HG03175 (cell line): ENCODE results near the gene CALHM1.
"Not testable (repeated sequence)": the region's sequence is repeated elsewhere in the genome, so short reads cannot be mapped to it uniquely, and the experiment has no call there.

ENCODE experiments used
- ATAC-seq: cut with Tn5 transposase; IDR thresholded peaks from one replicate; pipeline ENCODE4 v1.9.1; 2021; ENCODE audit warnings: mild to moderate bottlenecking, moderate library complexity; ENCODE audit not compliant: unreplicated experiment

Gene CALHM1

DNA sequence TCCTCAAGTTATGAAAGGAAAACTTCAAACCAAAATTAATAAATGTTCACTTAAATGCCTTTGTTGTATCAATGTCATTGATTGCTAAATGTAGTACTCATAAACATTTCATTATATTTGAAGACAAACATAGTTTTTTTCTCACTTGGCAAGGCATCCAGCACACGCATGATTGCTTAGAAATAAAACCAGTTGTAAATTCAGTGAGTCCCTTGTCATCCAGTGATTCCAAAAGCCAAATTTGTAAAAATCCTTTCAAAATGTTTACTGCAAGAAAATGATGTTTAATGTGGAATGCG, 28.7 kb upstream of the CALHM1 start:
- ATAC-seq, result no peak

DNA sequence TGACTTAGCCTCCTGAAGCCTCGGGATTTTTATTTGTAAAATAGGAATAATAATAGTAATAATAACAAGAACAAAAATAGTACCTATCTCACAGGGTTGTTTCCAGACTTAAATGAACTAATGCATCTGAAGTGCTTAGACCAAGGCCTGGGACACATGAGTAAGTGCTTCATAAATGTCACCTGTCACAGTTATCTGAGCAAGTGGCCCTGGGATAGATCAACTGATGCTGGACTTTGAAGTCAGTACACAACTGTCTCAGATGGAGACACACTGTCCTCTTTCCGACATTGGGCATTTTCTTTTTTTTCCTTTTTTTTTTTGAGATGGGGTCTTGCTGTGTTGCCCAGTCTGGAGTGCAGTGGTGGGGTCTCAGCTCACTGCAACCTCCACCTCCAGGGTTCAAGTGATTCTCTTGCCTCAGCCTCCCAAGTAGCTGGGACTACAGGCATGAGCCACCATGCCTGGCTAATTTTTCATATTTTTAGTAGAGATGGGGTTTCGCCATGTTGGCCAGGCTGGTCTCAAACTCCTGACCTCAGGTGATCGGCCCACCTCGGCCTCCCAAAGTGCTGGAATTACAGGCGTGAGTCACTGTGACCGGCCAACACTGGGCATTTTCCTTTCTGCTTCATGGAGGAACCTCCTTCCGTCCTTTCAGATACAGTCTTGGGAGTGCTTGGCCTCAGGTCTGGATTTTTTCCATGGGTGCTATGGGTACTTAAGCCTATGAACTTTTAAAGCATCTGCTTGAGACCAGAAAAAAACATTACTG, 28.1 kb upstream of the CALHM1 start:
- not testable (repeated sequence) for ATAC-seq

DNA sequence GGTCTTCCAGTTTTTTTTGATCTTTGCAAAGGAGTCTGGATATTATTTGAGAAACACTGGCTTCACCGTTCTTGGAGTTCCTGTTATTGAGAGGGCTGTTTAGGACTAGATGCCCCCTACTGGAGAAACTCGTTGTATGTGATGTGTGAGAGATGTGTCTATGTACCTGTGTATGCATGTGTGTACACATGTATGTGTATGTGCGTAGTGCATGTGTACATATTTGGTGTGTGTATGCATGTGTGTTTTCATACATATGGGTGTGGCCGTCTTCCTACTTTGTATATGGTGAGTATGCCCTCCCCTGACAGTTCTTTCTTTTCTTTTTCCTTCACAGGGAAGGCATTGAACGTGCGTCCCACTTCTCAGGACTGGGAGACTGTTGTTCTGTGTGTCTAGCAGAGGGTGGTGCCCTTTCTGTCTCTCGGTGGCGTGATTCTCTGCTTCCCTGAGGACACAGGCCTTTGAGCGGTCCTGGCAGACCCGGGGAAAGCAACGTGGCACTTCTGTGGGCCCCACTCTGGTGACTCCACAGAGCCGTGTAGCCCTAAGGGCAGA, 23.4 kb upstream of the CALHM1 start:
- peak; percentile 62 for ATAC-seq

DNA sequence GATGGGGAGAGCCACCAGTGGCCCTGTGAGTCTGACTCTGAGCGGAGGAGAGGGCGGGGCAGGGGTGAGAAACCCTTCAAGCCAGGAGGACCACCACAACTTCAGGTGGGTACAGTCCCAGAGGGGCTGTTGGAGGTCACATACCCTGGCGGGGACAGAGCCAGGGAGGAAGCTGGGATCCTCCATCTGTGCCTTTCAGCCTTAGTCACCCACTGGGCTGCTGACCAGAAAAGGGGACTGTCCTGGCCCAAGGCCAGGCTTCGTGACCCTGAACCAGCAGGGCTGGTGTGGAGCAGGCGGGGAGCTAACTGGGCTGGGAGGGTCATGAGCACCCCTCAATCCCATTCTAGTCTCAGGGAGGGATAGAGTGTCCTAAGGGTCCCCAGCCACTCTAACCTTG, 21.8 kb upstream of the CALHM1 start:
- no peak for ATAC-seq

DNA sequence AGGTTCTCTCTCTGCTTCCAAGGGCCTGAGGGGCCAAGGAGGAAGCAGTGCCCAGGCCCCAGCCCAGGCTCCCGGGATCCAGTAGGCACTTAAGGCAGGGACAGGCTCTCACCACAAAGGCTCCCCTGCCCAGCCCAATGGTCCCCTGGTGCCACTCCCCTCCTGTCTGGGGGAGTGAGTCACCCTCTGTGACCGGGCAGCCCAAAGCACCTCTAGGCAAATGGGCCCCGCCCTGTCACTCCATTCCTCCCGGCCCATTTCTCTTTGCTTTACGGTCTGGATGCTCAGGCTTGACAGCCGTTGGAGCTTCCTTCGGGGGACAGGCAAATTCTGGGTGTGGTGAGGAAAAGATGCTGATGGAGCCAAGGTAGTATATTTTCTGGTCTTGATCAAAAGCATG, 20.4 kb upstream of the CALHM1 start, which contains the start of gene CALHM3:
Gene CALHM3 (minus strand): TSS at position 106 of the 400 bp plus-strand sequence. CDS start 208 bp downstream, outside the sequence.
- no peak for ATAC-seq

DNA sequence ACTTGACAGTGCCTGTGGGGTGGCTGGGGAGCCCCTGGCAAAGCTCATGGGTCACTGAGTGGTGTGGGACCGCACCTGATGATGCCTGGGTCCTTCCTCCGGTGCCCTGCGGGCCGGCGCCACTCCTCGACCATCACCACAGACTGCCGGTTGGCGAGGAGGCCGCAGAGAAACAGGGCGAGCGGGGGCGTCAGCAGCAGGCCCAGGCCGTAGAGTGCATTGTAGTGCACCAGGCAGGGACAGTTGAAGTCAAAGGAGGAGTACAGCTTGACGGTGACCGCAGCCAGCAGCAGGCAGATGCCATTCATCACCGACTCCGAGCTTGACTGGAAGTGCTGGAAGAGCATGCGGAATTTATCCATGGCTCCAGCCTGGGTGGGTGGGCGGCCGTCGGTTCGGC, 20.0 kb upstream of the CALHM1 start:
- no peak for ATAC-seq

DNA sequence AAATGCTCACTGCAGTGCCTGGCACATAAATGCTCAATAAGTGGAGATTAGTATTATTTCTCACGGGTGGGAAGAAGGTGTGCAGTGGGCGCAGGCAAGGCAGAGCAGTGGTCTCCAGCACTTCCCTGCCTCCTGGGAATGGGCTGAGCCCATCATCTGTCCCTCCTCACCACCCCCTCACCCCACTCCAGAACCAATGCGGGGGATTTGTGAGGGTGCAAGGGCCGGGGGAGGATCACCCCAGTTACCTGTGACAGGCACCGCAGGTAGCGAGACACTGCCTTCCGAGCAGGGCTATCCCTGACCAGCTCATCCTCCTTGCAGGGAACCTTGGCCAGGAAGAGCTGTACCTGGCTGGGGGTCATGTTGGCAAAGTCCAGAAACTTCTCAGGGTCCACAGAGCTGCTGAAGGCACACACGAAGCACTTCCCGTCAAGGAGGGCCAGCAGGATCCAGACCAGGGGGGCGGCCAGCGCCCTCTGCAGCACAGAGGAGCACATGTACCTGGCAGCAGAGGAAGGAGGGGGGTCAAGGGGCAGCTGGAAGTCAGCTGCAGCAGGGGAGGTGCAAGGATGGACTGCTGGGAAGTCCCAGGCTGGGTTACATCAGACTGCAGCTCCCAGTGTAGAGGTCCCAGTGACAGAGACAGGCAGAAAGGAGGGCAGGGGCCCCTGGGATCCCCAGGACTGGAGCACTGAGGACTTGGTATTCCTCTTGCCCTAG, 17.5 kb upstream of the CALHM1 start:
- no peak for ATAC-seq

DNA sequence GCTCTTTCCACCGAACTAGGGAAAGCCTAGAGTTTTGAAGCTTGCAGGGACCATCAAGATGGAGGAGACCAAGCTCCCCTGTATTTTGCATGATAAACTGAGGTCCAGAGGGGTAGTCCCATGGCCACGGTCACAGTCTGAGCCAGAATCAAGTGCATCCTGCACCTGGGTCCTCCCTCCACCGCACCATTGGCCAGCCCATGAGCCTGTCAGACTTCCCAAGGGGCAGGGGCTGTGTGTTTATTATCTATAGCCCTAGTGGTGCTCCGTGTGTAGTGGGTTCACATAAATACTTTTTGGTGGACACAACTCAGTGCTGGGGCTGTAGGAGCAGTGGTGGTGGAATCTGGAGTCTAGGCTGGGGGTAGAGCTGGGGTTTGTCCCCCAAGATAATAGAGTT, 16.7 kb upstream of the CALHM1 start:
- ATAC-seq, result no peak

DNA sequence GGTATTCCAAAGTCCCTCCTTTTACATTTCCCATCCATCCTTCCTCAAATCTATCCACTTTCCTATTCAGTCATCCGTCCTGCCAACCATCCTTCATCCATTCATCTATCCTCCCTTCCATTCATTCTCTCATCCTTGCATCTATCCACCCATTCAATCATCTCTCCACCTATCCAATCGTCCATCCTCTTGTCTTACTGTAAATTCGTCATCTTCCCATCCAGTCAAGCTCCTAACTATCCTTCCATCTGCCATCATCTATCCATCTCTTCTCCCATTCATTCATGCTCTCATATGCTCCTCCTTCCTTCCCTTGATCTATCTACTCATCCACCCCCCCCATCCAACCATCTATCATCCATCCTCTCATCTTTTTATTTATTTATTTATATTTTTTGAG, 15.4 kb upstream of the CALHM1 start:
- ATAC-seq, result no peak

DNA sequence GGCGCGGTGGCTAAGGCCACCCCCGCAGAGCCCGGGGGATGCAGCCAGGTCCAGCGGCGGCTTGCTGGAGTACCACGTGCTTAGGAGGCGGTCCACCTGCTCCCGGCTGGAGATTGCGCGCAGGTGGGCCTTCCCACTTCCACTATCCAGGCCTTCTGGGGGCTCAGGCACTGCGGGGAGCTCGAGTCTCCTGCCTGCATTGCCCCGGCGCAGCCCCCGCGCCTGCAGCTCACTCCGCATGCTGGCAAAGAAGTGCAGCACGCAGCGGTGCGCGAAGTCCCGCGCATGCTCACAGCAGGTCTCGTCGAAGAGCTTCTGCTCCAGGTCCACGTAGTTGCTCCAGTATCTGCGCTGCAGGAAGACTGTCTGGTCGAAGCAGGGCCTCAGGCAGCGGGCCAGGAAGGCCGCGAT, 14.6 kb upstream of the CALHM1 start:
- no peak for ATAC-seq

DNA sequence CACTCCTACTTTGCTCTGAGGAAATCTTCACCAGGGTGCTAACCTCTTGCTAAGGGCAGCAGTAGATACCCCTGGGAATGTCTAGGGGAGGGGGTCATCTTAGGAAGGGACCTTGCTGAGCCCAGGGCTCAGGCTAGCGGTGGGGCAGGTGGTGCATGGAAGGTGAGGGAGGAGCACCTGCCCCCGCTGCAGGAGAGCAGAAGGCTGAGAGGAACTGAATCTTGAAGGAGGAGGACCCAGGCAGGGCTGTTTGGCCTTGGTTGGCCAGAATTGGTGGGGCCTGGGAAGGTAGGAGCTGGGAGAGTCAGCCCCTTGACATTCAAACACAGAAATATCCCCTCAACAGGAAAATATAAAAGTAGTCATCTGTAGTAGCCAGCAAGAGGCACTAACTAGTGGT, 13.3 kb upstream of the CALHM1 start:
- peak; percentile 24 for ATAC-seq

DNA sequence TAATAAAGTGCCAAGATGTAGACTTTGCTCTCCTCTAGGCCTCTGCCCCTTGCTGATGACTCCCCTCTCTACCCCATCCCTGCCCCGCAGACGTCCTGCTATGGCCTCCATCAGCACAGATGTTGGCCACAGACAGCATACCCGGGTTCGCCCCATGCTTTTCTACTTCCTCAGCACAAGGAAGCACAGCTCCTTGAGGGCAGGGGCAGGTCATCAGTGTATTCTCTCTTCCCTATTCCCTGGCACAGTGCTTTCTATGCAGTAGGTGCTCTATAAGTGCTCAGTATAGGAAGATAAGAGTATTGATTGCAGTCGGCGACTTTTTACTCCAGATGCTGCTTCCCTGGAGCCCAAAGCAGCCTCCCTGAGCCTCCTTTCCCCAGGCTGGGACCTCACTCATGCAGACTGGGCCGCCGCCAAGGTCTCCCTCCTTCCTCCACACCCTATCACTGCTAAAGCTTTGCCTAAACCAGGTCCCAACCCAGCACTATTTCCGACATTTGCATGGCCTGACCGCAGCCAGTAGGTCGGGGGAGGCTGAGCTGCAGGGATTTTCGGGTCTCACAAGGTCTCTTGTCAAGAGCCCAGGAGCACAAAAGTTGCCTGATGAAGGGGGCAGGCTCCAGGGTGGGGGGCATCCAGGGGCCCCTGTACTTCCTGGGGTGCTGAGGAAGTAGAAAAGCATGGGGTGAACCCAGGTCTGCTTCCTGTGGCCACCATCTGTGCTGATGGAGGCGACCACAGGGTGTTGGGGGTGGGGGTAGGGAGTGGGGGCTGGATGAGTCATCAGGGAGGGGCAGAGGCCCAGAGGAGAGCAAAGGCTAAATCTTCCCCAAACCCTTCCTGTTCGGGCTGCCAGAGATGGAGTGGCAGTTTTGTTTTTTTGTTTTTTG, 12.3 kb upstream of the CALHM1 start:
- peak; percentile 68 for ATAC-seq

DNA sequence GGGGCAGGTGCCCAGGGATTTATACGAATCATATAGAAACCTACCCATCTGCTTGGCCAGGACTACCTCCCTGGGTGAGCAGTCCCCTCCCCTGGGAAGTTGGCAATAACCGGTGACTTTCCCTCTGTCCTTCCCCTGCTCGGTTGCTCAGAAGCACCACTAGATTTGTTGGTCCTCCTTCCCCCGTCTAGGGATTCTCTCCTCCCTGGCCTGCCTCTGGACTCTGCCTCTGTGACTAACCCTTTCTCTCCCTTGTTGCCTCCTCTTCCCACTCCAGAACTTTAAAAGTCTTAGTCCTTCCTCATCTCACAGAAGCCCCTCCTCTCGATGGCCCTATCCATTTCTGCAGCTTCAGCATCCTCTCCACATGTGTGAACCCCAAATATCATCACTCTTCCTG, 10.5 kb upstream of the CALHM1 start:
- ATAC-seq, result no peak

DNA sequence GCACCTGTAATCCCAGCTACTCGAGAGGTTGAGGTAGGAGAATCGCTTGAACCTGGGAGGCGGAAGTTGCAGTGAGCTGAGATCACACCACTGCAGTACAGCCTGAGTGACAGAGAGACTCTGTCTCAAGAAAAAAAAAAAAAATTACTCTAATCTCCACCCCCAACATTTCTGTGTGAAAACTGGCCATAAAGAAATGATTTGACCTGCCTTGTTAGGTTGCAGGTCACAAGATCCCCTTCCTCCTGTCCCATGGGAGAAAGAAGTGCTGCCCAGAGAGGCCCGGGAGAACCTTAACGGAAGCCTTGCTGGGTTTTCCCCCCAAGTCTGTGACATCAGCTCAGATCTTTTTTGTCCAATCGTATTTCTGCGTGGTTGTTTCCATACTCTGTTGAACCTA, 8.7 kb upstream of the CALHM1 start:
- peak; percentile 29 for ATAC-seq

DNA sequence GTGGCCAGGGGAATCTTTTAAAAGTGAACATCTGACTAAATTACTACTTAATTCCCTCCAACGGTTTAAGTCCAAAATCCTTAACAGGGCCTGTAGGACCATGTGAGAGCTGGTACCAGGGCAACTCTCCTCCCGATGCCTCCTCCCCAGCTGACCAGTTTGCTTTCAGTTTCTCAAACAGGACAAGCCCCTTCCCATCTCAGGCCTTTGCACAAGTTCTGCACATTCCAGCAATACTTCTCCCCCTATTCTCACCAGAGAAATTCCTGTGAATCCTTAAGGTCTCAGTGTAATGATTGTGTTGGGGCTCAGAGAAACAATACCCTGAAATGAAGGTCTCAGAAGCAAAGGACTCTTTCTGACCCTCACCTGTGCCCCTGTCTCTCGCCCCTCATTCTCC, 8.0 kb upstream of the CALHM1 start:
- ATAC-seq, result no peak

DNA sequence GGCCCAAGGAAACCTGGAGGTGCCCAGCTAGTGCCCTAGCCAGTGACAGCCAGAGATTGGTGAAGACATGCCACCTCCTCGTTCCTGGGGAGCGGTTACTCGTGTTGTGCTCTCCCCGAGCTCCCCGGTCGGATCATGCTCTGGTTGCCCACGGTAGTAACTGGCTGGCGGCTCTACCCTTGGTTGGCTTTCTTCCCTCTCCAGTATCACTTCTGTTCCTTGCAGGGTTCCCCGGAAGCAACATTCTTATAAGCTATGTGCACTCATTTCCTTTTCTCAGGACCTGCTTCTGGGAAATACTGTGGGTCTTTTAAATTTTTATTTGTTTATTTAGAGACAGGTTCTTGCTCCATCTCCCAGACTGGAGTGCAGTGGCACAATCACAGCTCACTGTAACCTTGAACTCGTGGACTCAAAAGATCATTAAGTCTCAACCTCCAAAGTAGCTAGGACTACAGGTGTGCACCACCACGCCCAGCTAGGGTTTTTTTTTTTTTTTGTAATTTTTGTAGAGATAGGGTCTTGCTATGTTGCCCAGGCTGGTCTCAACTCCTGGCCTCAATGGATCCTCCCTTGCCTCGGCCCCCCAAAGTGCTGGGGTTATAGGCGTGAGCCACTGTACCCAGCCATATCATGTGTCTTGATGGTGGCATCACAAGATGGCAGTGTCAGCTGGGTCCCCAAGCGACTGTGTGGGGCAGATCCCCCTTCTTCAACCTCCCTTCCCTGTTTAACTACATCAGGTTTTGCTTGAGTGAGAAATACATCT, 6.9 kb upstream of the CALHM1 start:
- ATAC-seq, result no peak

DNA sequence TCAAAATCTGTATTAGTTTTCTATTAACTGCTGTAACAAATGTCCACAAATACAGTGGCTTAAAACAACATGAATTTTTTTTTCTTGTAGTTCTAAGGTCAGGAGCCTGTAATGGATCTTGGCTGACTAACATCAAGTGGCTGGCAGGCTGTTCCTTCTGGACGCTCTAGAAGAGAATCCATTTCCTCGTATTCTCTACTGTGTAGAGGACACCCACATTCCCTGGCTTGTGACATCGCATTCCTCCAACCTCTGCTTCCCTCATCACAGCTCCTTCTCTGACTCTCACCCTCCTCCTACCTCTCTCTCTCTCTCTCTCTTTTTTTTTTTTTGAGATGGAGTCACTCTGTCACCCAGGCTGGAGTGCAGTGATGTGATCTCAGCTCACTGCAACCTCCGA, 4.8 kb upstream of the CALHM1 start:
- ATAC-seq, result no peak

DNA sequence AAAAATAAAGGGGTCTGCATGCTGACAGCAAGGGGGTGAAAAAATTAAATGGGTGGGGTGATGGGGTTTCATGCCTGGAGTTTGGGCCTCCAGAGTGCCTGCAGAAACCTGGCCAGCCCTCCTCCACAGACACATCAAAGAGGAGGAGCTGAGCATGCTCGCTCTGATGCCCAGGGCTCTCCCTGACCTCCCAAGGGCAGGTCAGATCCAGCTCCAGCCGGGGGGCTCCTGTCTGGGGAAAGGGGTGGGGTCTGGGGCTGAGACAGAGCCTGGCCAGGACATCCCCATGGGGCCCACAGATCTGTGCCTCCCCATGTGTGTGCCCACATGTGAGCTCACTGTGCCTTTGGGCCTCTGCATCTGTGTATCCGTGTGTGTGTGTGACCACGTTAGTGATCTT, 915 bp upstream of the CALHM1 start:
- ATAC-seq, result no peak

DNA sequence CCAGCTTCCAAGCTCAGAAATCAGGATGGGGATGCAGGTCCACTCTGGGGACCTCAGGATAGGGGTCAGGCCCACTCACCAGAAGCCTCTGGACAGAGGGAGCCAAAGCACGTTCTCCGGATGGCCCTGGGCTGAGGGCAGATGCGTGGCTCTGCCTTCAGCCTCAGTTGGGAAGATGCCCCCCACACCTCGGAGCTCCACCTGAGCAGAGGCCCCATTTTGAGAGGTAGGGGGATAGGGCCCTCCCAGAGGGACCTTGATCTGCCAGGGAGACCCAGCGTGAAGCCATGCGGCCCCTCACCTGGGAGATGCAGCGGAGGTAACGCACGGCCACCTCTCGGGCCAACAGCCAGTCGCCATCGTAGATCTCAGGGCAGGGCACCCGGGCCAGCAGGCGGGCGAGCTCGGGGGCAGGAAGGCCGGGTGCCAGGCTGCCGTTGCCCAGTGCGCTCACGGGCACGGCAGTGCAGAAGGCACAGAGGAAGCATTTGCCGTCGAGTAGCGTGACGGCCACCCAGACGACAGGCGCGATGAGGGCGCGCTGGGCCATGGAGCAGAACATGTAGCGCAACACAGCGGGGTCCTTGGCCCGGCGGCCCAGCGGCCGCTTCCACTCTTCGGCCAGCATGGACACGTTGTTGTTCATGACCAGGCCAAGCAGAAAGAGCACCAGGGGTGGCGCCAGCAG, 660 bp downstream of the CALHM1 start:
- ATAC-seq, result no peak

DNA sequence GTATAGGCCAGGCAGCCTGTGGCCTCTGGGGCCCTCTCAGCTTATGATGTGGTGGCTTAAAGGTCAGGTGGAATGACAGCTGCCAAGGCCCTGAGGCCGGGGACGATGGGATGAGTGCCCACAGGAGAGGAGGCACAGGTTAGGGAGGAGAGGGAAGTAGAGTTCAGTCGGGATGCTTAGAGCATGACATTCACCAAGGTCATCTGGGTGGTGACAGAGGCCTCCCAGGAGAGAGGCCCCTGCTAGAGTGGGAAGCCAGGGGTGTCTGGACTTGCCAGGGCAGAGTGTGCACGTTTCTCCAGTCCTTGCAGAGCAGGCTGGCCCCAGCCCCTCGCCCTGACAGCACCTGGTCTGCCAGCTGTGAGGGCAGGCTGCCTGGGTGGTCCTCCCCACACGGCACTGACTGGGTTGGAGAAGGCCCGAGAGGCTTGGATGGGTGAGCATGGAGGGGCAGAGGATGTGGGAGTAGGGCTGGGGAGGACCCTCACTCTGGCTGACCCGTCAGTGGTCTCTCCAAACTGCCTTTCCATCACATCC, 1.5 kb downstream of the CALHM1 start:
- no peak for ATAC-seq
